GM19238 (cell line): ENCODE results near the gene ATP13A4.

Source experiments
- DNase-seq: peaks from one replicate; pipeline ENCODE4 v3.0.0; 2011; ENCODE audit warnings: low spot score; ENCODE audit not compliant: insufficient read length

The ATP13A4 gene

GRCh38 chr3:193499136-193499770 is 55.4 kb downstream of the ATP13A4 start:
- no peak for DNase-seq

- DNase-seq = no peak
These were observed 56.5 kb downstream of the ATP13A4 start for GRCh38 chr3:193498215-193498614.

GRCh38 chr3:193496658-193497057 is 58.0 kb downstream of the ATP13A4 start:
- no peak for DNase-seq

DNA sequence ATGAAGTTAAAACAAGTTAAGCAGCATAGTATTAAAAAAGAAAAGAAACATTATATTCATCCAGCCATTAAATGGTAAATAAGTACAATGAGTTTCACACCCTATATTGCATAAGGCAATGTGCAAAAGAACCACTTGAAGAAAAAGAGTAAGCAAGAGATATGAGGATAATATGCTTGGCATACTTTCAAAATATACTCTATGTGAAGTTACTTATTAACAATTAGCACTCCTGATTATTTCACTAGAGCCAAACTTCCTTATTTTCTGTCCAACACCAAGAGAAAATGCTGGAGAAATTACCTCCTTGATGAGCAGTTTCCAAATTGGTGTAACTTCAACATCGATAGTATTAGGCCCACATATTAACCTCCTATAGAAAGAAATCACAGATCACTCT is 63.7 kb downstream of the ATP13A4 start:
- DNase-seq = no peak

DNA sequence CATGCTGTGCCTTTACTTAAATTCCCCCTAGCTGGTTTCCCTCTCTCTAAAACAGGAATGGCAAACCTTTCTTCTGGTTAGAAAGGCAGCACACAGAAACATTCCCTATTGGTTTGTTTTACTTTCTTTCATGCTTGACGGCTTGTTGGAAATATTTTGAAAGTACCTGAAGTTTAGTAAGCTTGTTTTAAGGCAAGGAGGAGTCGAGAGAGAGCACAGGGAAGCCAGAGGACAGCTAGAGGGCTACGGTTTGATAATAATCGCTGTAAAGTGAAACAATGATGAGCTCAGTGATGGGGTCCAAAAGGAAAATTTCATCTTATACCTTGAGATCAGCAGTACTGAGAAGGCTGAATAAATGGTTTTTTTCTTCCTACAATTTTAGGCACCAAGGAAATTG is 64.1 kb downstream of the ATP13A4 start:
- DNase-seq = no peak

GRCh38 chr3:193489949-193490348 is 64.7 kb downstream of the ATP13A4 start:
- DNase-seq = no peak

DNA sequence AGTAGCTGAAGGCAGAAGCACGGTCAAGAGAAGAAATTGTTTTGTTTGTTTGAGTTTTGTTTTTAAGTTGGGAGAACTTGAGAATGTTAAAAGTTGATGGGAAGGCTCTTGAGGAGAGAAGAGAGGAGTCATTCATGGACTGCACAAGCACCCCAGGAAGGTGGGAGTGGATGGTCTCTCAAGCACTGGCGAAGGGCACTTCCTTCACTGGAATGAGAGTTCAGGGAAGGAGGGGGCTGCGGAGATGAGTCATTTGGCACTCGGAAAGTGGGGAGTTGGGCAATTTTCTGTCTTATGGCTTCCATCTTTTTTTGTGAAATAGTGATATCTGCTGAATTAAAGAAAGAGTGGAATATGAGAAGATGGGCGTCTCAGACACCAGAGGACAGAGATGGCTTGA is 66.0 kb downstream of the ATP13A4 start:
- no peak for DNase-seq

DNA sequence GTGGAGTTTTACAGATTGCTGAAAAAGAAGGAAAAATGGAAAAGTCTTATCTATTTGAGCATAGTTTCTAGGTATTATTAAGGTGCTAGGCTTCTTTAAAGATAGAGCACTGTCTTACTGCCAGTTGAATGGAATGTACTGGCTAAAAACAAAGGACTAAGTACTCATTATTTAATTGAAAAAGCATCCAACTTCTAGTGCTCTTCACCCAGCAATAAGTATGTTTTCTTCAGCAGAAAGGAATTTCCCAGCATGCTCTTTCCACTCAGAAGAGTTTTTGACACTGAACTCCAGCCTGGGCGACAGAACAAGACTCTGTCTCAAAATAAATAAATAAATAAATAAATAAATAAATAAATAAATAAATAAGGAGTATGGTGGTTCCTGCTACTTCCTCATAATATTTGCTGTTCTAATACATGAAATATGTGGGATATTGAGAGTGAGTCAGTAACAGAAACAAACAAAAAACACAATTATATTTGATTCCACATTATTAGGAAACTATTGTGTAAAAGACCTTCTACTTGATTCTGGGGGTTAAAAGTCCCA is 70.6 kb downstream of the ATP13A4 start:
- no peak for DNase-seq

GRCh38 chr3:193481436-193481835 is 73.3 kb downstream of the ATP13A4 start:
- DNase-seq = no peak

GRCh38 chr3:193474446-193474845 is 80.2 kb downstream of the ATP13A4 start:
- no peak for DNase-seq

DNA sequence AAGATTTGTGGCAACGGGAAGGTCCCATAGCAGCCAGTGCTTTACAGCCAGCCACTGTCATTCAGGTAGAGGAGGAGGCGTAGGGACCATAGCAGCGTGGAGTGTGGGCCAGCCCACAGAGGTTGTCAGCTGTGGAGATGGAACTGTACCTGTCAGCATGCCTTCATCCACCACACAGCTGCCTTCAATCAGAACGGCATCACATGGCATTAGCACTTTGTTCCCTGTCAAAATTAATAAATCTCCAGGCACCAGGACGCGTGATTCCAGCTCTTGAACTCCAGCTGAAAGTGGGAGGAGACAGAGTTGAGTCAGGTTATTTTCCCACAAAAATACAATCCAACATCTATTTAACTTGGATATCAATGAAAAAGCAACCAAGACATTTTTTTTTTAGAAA is 84.0 kb downstream of the ATP13A4 start:
- no peak for DNase-seq

- no peak for DNase-seq
These were observed 88.6 kb downstream of the ATP13A4 start for GRCh38 chr3:193465992-193466608.

GRCh38 chr3:193464889-193465288 is 89.8 kb downstream of the ATP13A4 start:
- no peak for DNase-seq

DNA sequence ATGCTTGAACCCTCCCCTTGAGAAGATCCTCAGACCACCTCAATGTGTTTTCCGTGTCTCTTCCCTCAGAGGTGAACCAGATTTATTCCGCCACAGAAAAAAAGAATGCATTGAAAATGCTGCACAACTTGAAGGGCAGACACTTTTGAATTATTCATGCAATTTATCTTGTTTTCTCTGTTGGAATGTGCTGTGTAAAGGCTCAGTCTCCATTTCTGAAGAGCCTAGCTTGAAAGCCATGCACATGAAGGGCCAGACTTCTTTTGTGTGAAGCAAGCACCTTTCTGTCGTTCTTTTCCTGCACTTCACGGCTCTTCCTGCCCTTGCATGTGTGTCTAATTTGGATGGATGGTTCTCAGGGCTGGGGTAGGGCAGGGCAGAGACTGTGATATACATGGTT is 97.2 kb downstream of the ATP13A4 start:
- no peak for DNase-seq

DNA sequence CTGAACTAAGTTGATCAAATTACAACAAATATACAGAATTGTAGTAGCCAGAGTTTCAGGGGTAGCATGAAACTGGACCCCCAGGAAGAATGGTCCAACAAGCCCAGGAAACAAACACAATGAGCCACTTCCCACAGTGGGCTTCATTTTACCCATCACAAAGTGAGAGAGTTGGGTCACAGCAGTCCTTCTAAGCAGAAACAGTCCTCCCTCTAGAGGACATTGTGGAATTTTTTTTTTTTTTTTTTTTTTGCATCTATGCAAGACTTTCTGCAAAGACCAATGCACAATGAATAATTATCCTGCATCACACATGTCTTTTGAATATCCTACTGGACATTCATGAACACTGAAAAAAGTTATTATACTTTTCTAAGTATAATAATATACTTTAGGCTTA is 102.4 kb downstream of the ATP13A4 start:
- DNase-seq = no peak

- no peak for DNase-seq
These were observed 102.8 kb downstream of the ATP13A4 start for GRCh38 chr3:193451902-193452301.

DNA sequence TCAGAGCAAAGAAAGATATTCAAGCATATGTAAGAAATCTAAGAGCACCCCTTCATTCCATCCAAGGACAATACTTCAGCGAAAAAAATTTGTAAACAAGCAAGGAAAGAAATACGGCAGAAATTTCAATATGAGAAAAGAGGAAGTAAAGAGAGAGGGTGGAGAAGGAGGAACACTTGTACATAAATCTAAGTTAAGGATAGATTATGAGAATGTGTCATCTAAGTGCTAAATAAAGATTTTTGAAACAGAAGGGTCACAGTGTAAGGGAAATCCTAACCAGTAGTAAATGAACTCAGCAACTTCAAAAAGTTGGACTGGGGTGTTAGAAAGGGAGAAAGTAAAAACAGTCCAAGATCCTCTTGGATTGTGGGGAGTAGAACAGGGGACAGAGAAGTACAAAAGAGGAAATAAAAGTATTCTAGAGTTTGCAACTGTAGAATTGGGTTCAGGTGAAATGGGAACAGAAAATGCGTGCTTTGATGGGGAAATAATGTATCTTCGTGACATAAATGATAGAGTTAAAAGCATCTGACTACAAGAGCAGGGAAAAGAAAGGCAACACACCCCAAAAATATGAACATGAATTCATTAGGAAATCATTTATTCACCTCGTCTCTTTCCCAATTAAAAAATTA is 107.6 kb downstream of the ATP13A4 start:
- no peak for DNase-seq

GRCh38 chr3:193439423-193439822 is 115.3 kb downstream of the ATP13A4 start:
- DNase-seq = no peak

- no peak for DNase-seq
These were observed 135.9 kb downstream of the ATP13A4 start for GRCh38 chr3:193418576-193419373.

DNA sequence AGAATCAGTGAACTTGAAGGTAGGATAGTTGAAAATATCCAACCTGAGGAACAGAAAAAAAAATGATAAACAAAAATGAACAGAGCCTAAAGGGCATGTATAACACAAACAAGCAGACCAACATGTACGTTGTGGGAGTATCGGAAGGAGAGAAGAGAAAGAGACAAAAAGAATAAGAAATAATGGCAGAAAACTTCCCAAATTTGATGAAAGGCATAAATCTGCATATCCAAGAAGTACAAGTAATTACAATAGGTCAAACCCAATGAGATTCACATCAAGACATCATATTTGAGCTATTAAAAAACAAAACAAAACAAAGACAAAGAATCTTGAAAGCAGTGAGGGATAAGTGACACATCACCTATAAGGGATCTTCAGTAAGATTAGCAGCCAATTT is 138.1 kb downstream of the ATP13A4 start:
- no peak for DNase-seq

- no peak for DNase-seq
These were observed 147.0 kb downstream of the ATP13A4 start for GRCh38 chr3:193407688-193408087.

DNA sequence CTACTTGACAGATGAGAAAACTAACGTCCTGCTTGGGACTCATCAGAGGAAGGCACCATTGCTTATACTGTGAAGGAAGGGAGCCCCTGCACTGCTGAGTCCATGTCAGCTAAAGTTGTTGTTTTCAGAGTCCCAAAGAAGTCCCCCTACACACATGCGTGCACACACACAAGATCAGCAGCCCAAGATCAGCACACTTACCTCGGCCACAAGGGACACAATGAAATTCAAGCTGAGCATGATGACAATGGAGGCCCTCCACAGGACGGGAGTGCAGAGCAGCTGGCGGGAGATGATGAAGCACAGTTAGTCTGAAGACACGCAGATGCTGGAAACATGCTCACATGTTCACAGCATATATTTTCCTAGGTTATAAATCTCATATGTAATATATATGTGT is 147.6 kb downstream of the ATP13A4 start:
- DNase-seq = no peak
